ENCODE results near the gene SELENOS. TPM values are rescaled to one million over a fixed set of nuclear protein-coding genes. Genes with fewer than 3 reads are reported as not detected.

The SELENOS gene
- total and polyA plus RNA-seq, 9 donors, result 36.9 to 83.2 (median 43.6) TPM

GRCh38 chr15:101325263-101326025 lies 48.2 kb upstream of the SELENOS start:
- Histone ChIP-seq H3K27me3 (no peaks in the 10 kb centered on the region), H3K4me3 (no peak overlapping the region), H3K9me3 (no peaks in the 10 kb centered on the region), H3K27ac (no peak overlapping the region), H3K4me1 (ENCODE audit: insufficient read depth) (no peaks in the 10 kb centered on the region), H3K36me3 (no peaks in the 10 kb centered on the region)
- TF ChIP-seq POLR2A (IDR thresholded peaks at IDR 0.05) (no peak), CTCF (IDR thresholded peaks at IDR 0.05) (no peak), EP300 (IDR thresholded peaks at IDR 0.05) (no peak)
- intact Hi-C loops (cut with DNase I), result no loop called here
- DNase-seq, result no peak
- 85 to 89% (median 85%) methylated on average over 19 of the region's 19 CpGs for whole genome bisulfite sequencing, 3 donors

- no peak for TF ChIP-seq POLR2A (IDR thresholded peaks at IDR 0.05)
- no peak for TF ChIP-seq EP300 (IDR thresholded peaks at IDR 0.05)
- TF ChIP-seq CTCF (IDR thresholded peaks at IDR 0.05), result no peak
- intact Hi-C loops (cut with DNase I), result no loop called here
- WGBS, 3 donors, result 90 to 92% (median 92%) methylated on average over 13 of the region's 13 CpGs
- no peak overlapping the region for H3K27ac ChIP-seq
- no peaks in the 10 kb centered on the region for H3K27me3 ChIP-seq
- no peaks in the 10 kb centered on the region for H3K4me1 ChIP-seq (ENCODE audit: insufficient read depth)
- no peak overlapping the region for H3K4me3 ChIP-seq
- no peaks in the 10 kb centered on the region for H3K36me3 ChIP-seq
- no peak for DNase-seq
- H3K9me3 ChIP-seq, result no peaks in the 10 kb centered on the region
Measured at GRCh38 chr15:101324524-101325177, 47.4 kb upstream of the SELENOS start.

- intact Hi-C loops (cut with DNase I), result no loop called here
- Histone ChIP-seq H3K27me3 (no peaks in the 10 kb centered on the region), H3K27ac (no peak overlapping the region), H3K4me3 (no peak overlapping the region), H3K36me3 (no peaks in the 10 kb centered on the region), H3K4me1 (ENCODE audit: insufficient read depth) (no peaks in the 10 kb centered on the region), H3K9me3 (no peaks in the 10 kb centered on the region)
- TF ChIP-seq EP300 (IDR thresholded peaks at IDR 0.05), result no peak
- TF ChIP-seq POLR2A (IDR thresholded peaks at IDR 0.05), result no peak
- TF ChIP-seq CTCF (IDR thresholded peaks at IDR 0.05), result no peak
- WGBS, 3 donors, result 86 to 93% (median 88%) methylated on average over 21 of the region's 21 CpGs
- DNase-seq, result no peak
Measured at GRCh38 chr15:101323793-101324523, 46.7 kb upstream of the SELENOS start.

GRCh38 chr15:101322854-101323477 lies 45.7 kb upstream of the SELENOS start:
- Histone ChIP-seq H3K27ac (no peak overlapping the region), H3K4me3 (no peak overlapping the region), H3K4me1 (ENCODE audit: insufficient read depth) (no peaks in the 10 kb centered on the region), H3K9me3 (no peaks in the 10 kb centered on the region), H3K36me3 (no peaks in the 10 kb centered on the region), H3K27me3 (no peaks in the 10 kb centered on the region)
- TF ChIP-seq EP300 (IDR thresholded peaks at IDR 0.05) (no peak), POLR2A (IDR thresholded peaks at IDR 0.05) (no peak), CTCF (IDR thresholded peaks at IDR 0.05) (no peak)
- WGBS, 3 donors, result 91 to 92% (median 91%) methylated on average over 17 of the region's 17 CpGs
- intact Hi-C loops (cut with DNase I), result no loop called here
- no peak for DNase-seq
